Activated CD8-positive, alpha-beta memory T cell treated with anti-CD3 and anti-CD28 coated beads for 36 hours (primary cell): ENCODE results near the gene NTSR2. TPM values are rescaled to one million over a fixed set of nuclear protein-coding genes. Genes with fewer than 3 reads are reported as not detected.

ENCODE experiments used
- CTCF ChIA-PET: fragments of 350-600 bp; sonication (Branson Sonifier 250); formaldehyde crosslinking; loops from one replicate; lab custom pipeline; 2021; ENCODE audit warnings: antibody characterized with exemption; lab: Charles Lee
- POLR2A ChIA-PET: fragments of 350-600 bp; sonication (Branson Sonifier 250); formaldehyde crosslinking; loops from one replicate; lab custom pipeline; 2021; ENCODE audit warnings: antibody characterized with exemption; lab: Charles Lee
- total RNA-seq, 2 experiments: library from RNA; stranded (reverse); gene quantifications; one replicate each; pipeline ENCODE4 v1.2.3, GENCODE V29; 2021

NTSR2 gene
- total RNA-seq, 2 experiments from 2014 or later = not detected

- ChIA-PET CTCF (no interaction called here), POLR2A (interaction anchor here (0.5 kb wide), 1 partner anchor 10 kb away, joined by 5 read pairs; no protein-coding TSS in a partner anchor)
Measured at GRCh38 chr2:11615209-11615608, 54.8 kb downstream of the NTSR2 start.

- CTCF ChIA-PET = no interaction called here
- POLR2A ChIA-PET = no interaction called here
Measured at GRCh38 chr2:11613297-11613696, 56.7 kb downstream of the NTSR2 start.

- POLR2A ChIA-PET = interaction anchor here (0.6 kb wide), 1 partner anchor 744 kb away, joined by 3 read pairs; no protein-coding TSS in a partner anchor
- CTCF ChIA-PET = interaction anchor here (1.0 kb wide), 1 partner anchor 29 kb away, joined by 3 read pairs; no protein-coding TSS in a partner anchor
Measured at GRCh38 chr2:11612553-11613215, 57.3 kb downstream of the NTSR2 start.

- ChIA-PET CTCF (no interaction called here), POLR2A (no interaction called here)
Measured at GRCh38 chr2:11611251-11611650, 58.7 kb downstream of the NTSR2 start.

GRCh38 chr2:11610624-11611242 lies 59.3 kb downstream of the NTSR2 start:
- POLR2A ChIA-PET = no interaction called here
- CTCF ChIA-PET = no interaction called here

Other genes with a start within 250 kb of the NTSR2 start
- gene E2F6, start 204.0 kb downstream of the NTSR2 start, total RNA-seq = 10 to 100 TPM; 15.6 to 15.7 TPM
- under 1 TPM; 0.30 to 0.86 TPM for gene GREB1, start 136.2 kb downstream of the NTSR2 start, total RNA-seq
- gene LPIN1, start 76.4 kb upstream of the NTSR2 start, total RNA-seq = 10 to 100 TPM; 34.3 to 36.7 TPM